Activated naive CD4-positive, alpha-beta T cell treated with anti-CD3 and anti-CD28 coated beads, Interleukin-2, amount 50 U/mL, for 24 hours (primary cell): ENCODE results near the gene MAB21L4.

Experiments
- H3K27ac Mint-ChIP-seq: one replicate; pipeline ENCODE4 v1.8.0; 2021; ENCODE audit warnings: mild to moderate bottlenecking, mixed read lengths
- H3K27me3 Mint-ChIP-seq: one replicate; pipeline ENCODE4 v1.8.0; 2021; ENCODE audit warnings: mixed read lengths
- H3K36me3 Mint-ChIP-seq: one replicate; pipeline ENCODE4 v1.8.0; 2021; ENCODE audit warnings: mixed read lengths
- H3K4me1 Mint-ChIP-seq: one replicate; pipeline ENCODE4 v1.8.0; 2021; ENCODE audit warnings: mixed read lengths
- H3K4me3 Mint-ChIP-seq: one replicate; pipeline ENCODE4 v1.8.0; 2021; ENCODE audit warnings: mild to moderate bottlenecking, mixed read lengths
- H3K9me3 Mint-ChIP-seq: one replicate; pipeline ENCODE4 v1.8.0; 2021; ENCODE audit warnings: mixed read lengths

MAB21L4 gene

GRCh38 chr2:240885566-240885965 is 10.4 kb downstream of the MAB21L4 start:
- Mint-ChIP-seq H3K27me3 (no peaks in the 10 kb centered on the region), H3K4me3 (no peak overlapping the region), H3K4me1 (no peaks in the 10 kb centered on the region), H3K36me3 (no peaks in the 10 kb centered on the region), H3K9me3 (no peaks in the 10 kb centered on the region), H3K27ac (no peak overlapping the region)

GRCh38 chr2:240884745-240885144 is 11.2 kb downstream of the MAB21L4 start:
- H3K9me3 Mint-ChIP-seq = no peaks in the 10 kb centered on the region
- H3K27ac Mint-ChIP-seq = no peak overlapping the region
- H3K36me3 Mint-ChIP-seq = no peaks in the 10 kb centered on the region
- H3K4me1 Mint-ChIP-seq = no peaks in the 10 kb centered on the region
- no peak overlapping the region for H3K4me3 Mint-ChIP-seq
- H3K27me3 Mint-ChIP-seq = peaks cover 2% of the 10 kb centered on the region

DNA sequence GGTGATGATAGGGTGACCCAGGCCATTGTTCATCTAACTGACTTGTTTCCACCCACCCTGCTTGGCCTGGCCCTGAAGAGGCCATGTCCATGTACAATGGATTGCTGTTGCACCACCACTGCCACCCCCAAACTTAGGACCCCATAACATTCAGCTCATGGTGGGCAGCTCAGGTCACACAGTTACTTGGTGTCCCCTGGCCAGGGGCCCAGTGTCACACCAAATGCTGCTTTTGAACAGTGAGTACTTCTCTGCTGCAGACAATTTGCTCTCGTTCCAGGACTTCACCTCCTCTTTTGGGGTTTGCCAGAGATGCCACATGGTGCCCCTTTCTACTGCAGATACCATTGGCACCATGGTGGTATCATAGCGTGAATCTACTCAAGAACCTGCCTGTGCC is 11.7 kb downstream of the MAB21L4 start:
- Mint-ChIP-seq H3K4me1 (no peaks in the 10 kb centered on the region), H3K27me3 (peaks cover 2% of the 10 kb centered on the region), H3K36me3 (no peaks in the 10 kb centered on the region), H3K9me3 (no peaks in the 10 kb centered on the region), H3K4me3 (no peak overlapping the region), H3K27ac (no peak overlapping the region)

DNA sequence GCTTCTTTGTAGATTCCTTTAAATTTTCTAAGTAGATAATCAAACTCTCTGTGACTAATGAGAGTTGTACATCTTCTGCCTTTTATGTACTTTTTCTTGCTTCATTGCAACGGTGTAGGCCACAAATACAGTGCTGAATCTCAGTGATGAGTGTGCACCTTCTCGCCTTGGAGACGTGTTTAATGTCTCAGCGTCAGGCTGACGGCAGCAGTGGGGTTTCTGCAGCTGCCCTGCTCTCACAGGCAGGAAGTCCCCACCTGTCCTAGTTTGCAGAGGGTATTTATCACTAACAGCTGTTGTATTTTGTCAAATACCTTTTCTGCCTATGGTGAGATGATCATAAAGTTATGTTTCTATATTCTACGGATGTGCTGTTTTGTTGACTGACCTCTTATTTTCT is 14.0 kb downstream of the MAB21L4 start:
- Mint-ChIP-seq H3K9me3 (no peaks in the 10 kb centered on the region), H3K27me3 (peaks cover 2% of the 10 kb centered on the region), H3K36me3 (no peaks in the 10 kb centered on the region), H3K4me1 (no peaks in the 10 kb centered on the region), H3K4me3 (no peak overlapping the region), H3K27ac (no peak overlapping the region)

- H3K4me3 Mint-ChIP-seq = no peak overlapping the region
- H3K27ac Mint-ChIP-seq = no peak overlapping the region
- H3K4me1 Mint-ChIP-seq = no peaks in the 10 kb centered on the region
- no peaks in the 10 kb centered on the region for H3K9me3 Mint-ChIP-seq
- H3K36me3 Mint-ChIP-seq = no peaks in the 10 kb centered on the region
- H3K27me3 Mint-ChIP-seq = peaks cover 2% of the 10 kb centered on the region
Observed at GRCh38 chr2:240879105-240879504, 16.9 kb downstream of the MAB21L4 start.

- Mint-ChIP-seq H3K27ac (no peak overlapping the region), H3K9me3 (no peaks in the 10 kb centered on the region), H3K36me3 (no peaks in the 10 kb centered on the region), H3K4me1 (no peaks in the 10 kb centered on the region), H3K4me3 (no peak overlapping the region), H3K27me3 (peaks cover 2% of the 10 kb centered on the region)
Observed at GRCh38 chr2:240878341-240878936, 17.5 kb downstream of the MAB21L4 start.

DNA sequence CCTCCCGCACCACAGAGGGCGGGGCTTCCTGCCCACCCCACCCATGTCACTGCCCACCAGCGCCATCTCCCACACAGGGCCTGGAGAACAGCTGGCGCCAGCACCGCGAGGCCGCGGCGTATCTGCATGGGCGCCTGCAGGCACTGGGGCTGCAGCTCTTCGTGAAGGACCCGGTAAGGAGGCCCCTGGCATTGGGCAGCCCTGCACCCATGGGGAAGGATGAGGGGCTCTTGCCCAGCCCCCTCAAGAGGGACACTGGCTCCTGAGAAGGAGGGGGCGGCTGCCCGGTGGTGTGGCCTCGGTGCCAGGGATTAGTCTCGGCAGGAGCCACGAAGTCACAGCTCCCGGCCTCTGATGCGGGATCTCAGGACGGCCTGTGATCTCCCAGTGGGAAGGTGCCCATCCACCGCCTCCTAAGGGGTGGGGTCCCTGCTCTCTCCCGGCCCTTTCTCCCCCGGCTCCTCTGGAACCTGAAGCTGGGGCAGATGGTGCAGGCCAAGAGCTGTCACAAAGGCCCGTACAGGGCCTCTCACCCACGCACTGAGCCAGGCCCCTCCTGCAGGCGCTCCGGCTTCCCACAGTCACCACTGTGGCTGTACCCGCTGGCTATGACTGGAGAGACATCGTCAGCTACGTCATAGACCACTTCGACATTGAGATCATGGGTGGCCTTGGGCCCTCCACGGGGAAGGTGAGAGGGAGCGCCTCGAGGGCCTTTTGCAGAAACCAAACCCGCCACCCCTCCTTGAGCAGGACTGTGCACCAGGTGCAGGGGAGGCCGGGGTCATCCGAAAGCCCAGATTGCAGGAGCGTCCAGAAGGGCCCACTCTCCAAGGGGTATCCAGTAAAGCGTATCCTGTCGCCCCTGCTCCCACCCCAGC is 18.3 kb downstream of the MAB21L4 start:
- Mint-ChIP-seq H3K4me3 (no peak overlapping the region), H3K9me3 (no peaks in the 10 kb centered on the region), H3K27ac (no peak overlapping the region), H3K4me1 (no peaks in the 10 kb centered on the region), H3K36me3 (no peaks in the 10 kb centered on the region), H3K27me3 (peaks cover 2% of the 10 kb centered on the region)

- Mint-ChIP-seq H3K27ac (no peak overlapping the region), H3K36me3 (no peaks in the 10 kb centered on the region), H3K27me3 (peaks cover 2% of the 10 kb centered on the region), H3K9me3 (no peaks in the 10 kb centered on the region), H3K4me1 (no peaks in the 10 kb centered on the region), H3K4me3 (no peak overlapping the region)
Observed at GRCh38 chr2:240876475-240877251, 19.3 kb downstream of the MAB21L4 start.

- H3K36me3 Mint-ChIP-seq = no peaks in the 10 kb centered on the region
- no peaks in the 10 kb centered on the region for H3K4me1 Mint-ChIP-seq
- H3K27me3 Mint-ChIP-seq = peaks cover 2% of the 10 kb centered on the region
- no peaks in the 10 kb centered on the region for H3K9me3 Mint-ChIP-seq
- no peak overlapping the region for H3K27ac Mint-ChIP-seq
- H3K4me3 Mint-ChIP-seq = no peak overlapping the region
Observed at GRCh38 chr2:240876035-240876474, 19.9 kb downstream of the MAB21L4 start.

- Mint-ChIP-seq H3K27me3 (peaks cover 2% of the 10 kb centered on the region), H3K4me3 (no peak overlapping the region), H3K27ac (no peak overlapping the region), H3K4me1 (no peaks in the 10 kb centered on the region), H3K36me3 (no peaks in the 10 kb centered on the region), H3K9me3 (no peaks in the 10 kb centered on the region)
Observed at GRCh38 chr2:240875228-240876034, 20.5 kb downstream of the MAB21L4 start.

GRCh38 chr2:240874715-240875227 is 21.2 kb downstream of the MAB21L4 start:
- Mint-ChIP-seq H3K27ac (no peak overlapping the region), H3K9me3 (no peaks in the 10 kb centered on the region), H3K36me3 (no peaks in the 10 kb centered on the region), H3K4me1 (no peaks in the 10 kb centered on the region), H3K4me3 (no peak overlapping the region), H3K27me3 (no peaks in the 10 kb centered on the region)

DNA sequence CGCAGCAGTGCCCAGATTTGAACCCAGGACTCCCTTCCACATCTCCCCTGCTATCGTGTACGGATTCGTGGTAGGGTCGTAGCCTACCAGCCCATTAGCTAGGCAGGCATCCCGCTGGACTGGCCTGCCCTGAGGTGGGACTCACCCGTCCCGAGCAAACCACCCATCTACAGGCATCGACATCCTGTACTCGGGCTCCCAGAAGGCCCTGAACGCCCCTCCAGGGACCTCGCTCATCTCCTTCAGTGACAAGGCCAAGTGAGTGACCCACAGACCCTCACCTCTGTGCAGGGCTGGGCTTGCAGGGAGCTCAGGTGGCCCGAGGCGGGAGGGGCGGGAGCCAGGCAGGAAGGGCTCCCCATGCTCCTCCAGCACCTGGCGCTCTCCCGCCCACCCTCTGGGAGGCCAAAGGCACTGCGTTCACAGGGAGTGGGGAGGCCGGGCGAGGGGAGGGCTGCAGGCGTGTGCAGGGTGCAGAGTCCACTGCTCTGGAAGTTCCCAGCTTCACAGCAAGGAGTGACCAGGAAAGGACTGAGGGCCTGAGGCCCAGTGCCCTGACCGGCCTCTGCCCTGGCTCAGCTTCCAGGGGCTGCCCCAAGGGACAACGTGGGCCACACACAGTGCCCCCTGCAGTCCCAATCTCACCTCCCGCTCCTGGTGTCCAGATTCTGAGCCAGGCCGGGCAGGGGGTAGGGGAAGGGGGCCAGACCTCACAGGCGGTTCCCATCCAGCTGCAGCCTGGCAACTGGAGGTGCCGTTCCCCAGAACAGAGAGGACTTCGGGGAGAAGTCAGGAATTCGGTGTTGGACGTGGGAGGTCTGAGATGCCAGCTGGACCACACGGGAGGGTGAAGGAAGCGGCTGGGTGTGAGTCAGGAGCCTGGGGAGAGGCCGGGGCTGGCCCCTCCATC is 21.9 kb downstream of the MAB21L4 start:
- no peak overlapping the region for H3K4me3 Mint-ChIP-seq
- H3K27ac Mint-ChIP-seq = no peak overlapping the region
- no peaks in the 10 kb centered on the region for H3K4me1 Mint-ChIP-seq
- H3K36me3 Mint-ChIP-seq = no peaks in the 10 kb centered on the region
- no peaks in the 10 kb centered on the region for H3K9me3 Mint-ChIP-seq
- H3K27me3 Mint-ChIP-seq = no peaks in the 10 kb centered on the region

DNA sequence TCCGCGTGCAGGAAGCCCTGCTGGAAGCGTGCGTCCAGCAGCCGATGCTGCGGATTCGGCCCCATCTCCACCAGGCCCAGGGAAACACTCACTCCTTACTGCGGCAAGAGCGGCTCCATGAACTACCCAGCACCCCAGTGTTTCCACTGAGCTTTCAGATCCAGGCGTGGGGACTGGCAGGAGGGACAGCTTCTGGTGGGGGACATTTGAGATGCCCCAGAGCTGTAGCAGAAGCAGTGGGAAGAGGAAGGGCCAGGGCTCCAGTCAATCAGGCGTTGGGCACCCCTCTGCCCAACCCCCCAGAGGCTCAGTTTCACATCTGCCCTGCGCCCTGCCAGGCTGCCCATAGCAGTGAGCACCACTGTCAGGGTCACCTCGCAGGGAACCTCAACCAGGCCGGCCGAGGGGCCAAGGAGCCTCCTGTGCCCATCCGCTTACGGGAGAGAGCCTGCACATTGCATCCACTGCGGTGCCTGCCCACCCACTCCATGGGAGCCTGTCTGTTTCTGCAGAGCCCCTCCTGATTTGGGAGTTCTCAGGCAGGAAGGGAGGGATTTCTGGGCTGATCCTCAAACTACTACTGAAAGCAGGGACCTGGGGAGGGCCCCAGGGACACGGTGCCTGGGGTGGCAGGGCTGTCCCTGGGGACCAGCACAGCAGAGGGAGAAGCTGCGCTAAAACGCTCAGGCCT is 22.7 kb downstream of the MAB21L4 start:
- no peaks in the 10 kb centered on the region for H3K9me3 Mint-ChIP-seq
- no peak overlapping the region for H3K27ac Mint-ChIP-seq
- no peaks in the 10 kb centered on the region for H3K36me3 Mint-ChIP-seq
- H3K4me1 Mint-ChIP-seq = no peaks in the 10 kb centered on the region
- no peak overlapping the region for H3K4me3 Mint-ChIP-seq
- H3K27me3 Mint-ChIP-seq = no peaks in the 10 kb centered on the region
